Measurements from ENCODE around the gene IRF2BP1. TPM values are rescaled to one million over a fixed set of nuclear protein-coding genes. Genes with fewer than 3 reads are reported as not detected.

The IRF2BP1 gene
- total and polyA plus RNA-seq, 2 of the 13 experiments (the other 11 are each of a cell fraction or from before 2014, with no cell fraction given) = 4.3 to 14.3 TPM

DNA sequence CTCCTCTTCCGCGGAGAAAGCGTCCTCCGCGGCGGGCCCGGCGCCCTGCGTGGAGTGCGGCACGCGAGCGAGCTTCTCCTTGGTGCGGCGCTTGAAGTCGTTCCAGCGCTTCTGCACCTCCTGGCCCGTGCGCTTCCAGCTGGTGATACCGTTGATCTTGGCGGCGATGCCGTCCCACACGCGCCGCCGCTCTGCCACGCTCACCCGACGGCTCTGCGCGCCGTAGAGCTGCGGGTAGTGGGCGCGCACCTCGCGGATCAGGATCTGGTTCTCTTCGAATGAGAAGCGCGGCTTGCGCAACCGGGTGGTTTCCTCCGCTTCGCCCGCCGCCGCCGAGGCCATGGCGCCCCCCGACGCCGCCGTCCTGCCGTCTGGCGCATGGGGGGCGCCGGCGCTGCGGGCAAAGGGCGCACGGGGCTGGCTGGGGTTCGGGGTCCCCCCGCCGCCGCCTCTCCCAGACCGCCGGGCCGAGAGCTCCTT is 15.5 kb upstream of the IRF2BP1 start (continued):
- TF ChIP-seq, protein P1, sequence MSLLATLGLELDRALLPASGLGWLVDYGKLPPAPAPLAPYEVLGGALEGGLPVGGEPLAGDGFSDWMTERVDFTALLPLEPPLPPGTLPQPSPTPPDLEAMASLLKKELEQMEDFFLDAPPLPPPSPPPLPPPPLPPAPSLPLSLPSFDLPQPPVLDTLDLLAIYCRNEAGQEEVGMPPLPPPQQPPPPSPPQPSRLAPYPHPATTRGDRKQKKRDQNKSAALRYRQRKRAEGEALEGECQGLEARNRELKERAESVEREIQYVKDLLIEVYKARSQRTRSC (CRISPR knock-in tag; IDR thresholded peaks at IDR 0.05; ENCODE audit: low read depth) = no peak
- no peak for TF ChIP-seq REL (CRISPR knock-in tag; conservative IDR thresholded peaks at IDR 0.05)
- no peak for TF ChIP-seq ZNF367 (CRISPR knock-in tag; IDR thresholded peaks at IDR 0.05; ENCODE audit: borderline replicate concordance)
- TF ChIP-seq ZFP90 (CRISPR knock-in tag; IDR thresholded peaks at IDR 0.05; ENCODE audit: borderline replicate concordance) = no peak
- TF ChIP-seq, protein P2, sequence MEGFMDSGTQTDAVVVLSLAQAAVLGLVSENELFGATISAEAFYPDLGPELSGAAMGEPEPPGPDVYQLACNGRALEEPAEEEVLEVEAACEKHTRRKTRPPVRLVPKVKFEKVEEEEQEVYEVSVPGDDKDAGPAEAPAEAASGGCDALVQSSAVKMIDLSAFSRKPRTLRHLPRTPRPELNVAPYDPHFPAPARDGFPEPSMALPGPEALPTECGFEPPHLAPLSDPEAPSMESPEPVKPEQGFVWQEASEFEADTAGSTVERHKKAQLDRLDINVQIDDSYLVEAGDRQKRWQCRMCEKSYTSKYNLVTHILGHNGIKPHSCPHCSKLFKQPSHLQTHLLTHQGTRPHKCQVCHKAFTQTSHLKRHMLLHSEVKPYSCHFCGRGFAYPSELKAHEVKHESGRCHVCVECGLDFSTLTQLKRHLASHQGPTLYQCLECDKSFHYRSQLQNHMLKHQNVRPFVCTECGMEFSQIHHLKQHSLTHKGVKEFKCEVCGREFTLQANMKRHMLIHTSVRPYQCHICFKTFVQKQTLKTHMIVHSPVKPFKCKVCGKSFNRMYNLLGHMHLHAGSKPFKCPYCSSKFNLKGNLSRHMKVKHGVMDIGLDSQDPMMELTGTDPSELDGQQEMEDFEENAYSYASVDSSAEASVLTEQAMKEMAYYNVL (CRISPR knock-in tag; IDR thresholded peaks at IDR 0.05; ENCODE audit: borderline replicate concordance) = no peak
- no peak for TF ChIP-seq SRSF4 (IDR thresholded peaks at IDR 0.05; ENCODE audit: low read depth, low read length, poor library complexity, severe bottlenecking)
- TF ChIP-seq ZNF350 (CRISPR knock-in tag; IDR thresholded peaks at IDR 0.05; ENCODE audit: borderline replicate concordance, low read depth) = no peak
- TF ChIP-seq, protein P3, sequence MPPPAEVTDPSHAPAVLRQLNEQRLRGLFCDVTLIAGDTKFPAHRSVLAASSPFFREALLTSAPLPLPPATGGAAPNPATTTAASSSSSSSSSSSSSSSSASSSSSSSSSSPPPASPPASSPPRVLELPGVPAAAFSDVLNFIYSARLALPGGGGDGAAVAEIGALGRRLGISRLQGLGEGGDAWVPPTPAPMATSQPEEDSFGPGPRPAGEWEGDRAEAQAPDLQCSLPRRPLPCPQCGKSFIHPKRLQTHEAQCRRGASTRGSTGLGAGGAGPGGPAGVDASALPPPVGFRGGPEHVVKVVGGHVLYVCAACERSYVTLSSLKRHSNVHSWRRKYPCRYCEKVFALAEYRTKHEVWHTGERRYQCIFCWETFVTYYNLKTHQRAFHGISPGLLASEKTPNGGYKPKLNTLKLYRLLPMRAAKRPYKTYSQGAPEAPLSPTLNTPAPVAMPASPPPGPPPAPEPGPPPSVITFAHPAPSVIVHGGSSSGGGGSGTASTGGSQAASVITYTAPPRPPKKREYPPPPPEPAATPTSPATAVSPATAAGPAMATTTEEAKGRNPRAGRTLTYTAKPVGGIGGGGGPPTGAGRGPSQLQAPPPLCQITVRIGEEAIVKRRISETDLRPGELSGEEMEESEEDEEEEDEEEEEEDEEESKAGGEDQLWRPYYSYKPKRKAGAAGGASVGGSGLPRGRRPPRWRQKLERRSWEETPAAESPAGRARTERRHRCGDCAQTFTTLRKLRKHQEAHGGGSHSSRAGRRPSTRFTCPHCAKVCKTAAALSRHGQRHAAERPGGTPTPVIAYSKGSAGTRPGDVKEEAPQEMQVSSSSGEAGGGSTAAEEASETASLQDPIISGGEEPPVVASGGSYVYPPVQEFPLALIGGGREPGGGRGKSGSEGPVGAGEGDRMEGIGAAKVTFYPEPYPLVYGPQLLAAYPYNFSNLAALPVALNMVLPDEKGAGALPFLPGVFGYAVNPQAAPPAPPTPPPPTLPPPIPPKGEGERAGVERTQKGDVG (CRISPR knock-in tag; IDR thresholded peaks at IDR 0.05; ENCODE audit: borderline replicate concordance) = 0 out of 2 replicates have a peak, but pooled peaks have one; percentile 32
- no peak for TF ChIP-seq ZNF253 (CRISPR knock-in tag; IDR thresholded peaks at IDR 0.05; ENCODE audit: borderline replicate concordance)
- TF ChIP-seq, protein P4, sequence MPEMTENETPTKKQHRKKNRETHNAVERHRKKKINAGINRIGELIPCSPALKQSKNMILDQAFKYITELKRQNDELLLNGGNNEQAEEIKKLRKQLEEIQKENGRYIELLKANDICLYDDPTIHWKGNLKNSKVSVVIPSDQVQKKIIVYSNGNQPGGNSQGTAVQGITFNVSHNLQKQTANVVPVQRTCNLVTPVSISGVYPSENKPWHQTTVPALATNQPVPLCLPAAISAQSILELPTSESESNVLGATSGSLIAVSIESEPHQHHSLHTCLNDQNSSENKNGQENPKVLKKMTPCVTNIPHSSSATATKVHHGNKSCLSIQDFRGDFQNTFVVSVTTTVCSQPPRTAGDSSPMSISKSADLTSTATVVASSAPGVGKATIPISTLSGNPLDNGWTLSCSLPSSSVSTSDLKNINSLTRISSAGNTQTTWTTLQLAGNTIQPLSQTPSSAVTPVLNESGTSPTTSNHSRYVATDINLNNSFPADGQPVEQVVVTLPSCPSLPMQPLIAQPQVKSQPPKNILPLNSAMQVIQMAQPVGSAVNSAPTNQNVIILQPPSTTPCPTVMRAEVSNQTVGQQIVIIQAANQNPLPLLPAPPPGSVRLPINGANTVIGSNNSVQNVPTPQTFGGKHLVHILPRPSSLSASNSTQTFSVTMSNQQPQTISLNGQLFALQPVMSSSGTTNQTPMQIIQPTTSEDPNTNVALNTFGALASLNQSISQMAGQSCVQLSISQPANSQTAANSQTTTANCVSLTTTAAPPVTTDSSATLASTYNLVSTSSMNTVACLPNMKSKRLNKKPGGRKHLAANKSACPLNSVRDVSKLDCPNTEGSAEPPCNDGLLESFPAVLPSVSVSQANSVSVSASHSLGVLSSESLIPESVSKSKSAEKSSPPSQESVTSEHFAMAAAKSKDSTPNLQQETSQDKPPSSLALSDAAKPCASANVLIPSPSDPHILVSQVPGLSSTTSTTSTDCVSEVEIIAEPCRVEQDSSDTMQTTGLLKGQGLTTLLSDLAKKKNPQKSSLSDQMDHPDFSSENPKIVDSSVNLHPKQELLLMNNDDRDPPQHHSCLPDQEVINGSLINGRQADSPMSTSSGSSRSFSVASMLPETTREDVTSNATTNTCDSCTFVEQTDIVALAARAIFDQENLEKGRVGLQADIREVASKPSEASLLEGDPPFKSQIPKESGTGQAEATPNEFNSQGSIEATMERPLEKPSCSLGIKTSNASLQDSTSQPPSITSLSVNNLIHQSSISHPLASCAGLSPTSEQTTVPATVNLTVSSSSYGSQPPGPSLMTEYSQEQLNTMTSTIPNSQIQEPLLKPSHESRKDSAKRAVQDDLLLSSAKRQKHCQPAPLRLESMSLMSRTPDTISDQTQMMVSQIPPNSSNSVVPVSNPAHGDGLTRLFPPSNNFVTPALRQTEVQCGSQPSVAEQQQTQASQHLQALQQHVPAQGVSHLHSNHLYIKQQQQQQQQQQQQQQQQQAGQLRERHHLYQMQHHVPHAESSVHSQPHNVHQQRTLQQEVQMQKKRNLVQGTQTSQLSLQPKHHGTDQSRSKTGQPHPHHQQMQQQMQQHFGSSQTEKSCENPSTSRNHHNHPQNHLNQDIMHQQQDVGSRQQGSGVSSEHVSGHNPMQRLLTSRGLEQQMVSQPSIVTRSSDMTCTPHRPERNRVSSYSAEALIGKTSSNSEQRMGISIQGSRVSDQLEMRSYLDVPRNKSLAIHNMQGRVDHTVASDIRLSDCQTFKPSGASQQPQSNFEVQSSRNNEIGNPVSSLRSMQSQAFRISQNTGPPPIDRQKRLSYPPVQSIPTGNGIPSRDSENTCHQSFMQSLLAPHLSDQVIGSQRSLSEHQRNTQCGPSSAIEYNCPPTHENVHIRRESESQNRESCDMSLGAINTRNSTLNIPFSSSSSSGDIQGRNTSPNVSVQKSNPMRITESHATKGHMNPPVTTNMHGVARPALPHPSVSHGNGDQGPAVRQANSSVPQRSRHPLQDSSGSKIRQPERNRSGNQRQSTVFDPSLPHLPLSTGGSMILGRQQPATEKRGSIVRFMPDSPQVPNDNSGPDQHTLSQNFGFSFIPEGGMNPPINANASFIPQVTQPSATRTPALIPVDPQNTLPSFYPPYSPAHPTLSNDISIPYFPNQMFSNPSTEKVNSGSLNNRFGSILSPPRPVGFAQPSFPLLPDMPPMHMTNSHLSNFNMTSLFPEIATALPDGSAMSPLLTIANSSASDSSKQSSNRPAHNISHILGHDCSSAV (CRISPR knock-in tag; IDR thresholded peaks at IDR 0.05; ENCODE audit: borderline replicate concordance) = no peak
- TF ChIP-seq MAFF (IDR thresholded peaks at IDR 0.05; ENCODE audit: low read depth, low read length) = no peak

Measured in HepG2 (cell line).